GM11168 (cell line): Measurements from ENCODE around the gene MED12L.
"Not testable (repeated sequence)": the region's sequence is repeated elsewhere in the genome, so short reads cannot be mapped to it uniquely, and the experiment has no call there.

Experiments
- in situ Hi-C: fragments of 300-500 bp; cut with MboI; formaldehyde crosslinking; loops from one replicate; pipeline ENCODE4 v1.12.0; 2022; ENCODE audit warnings: low sequenced_read_pairs; ENCODE audit not compliant: unreplicated experiment

The MED12L gene

DNA sequence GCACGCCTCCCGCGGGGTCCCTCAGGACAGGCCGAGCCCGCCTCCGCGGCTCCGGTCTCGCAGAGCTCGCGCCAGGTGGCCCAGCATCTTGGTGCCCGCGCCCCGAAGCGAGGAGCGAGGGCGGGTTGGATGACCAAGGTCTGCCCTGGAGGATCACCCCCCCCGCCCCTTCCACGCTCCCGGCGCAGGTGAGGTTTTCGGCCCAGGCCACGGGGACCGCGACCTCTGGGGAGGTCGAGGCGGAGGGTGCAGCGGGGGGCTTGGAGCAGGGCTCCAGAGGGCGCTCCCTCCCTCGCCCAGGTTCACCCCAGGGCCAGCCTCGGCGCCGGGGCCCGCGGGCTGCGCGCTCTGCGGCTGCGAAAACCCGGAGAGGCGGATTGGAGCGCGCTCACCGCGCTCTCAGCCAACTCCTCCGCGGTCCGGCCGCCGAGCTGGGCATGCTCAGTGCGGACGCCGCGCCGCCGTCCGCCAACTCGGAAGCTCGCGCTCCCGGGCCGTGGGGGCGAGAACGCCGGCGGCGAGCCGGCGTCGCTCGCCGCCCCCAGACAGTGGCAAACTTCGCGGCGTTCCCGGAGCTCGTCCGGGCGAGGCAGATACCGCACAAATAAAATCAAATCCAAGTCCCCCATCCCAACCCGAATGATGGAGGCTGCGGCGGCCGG lies at the start of gene MED12L:
TSS of gene MED12L (plus strand) at position 438 of the 662 bp plus-strand sequence. CDS start 1,263 bp downstream, outside the sequence.
- in situ Hi-C loops = no loop called here

- in situ Hi-C loops = no loop called here
Observed at GRCh38 chr3:151037746-151038477, 47.6 kb upstream of the MED12L start.

DNA sequence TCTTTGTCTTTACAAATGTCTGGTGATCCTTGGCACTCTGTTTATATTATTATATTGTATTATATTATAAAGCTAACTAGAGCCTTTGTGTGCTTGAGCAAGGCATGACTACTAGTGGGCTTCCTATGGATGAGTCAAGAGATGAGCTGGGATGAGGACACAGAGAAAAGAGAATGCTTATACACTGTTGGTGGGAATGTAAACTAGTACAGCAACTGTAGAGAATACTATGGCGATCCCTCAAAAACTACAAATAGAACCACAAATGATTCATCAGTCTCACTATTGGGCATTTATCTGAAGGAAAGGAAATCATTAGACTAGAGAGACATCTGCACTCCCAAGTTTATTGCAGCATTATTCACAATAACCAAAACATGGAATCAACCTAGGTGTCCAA lies 40.8 kb upstream of the MED12L start:
- in situ Hi-C loops = no loop called here

GRCh38 chr3:151047636-151048035 lies 37.8 kb upstream of the MED12L start:
- in situ Hi-C loops = no loop called here

DNA sequence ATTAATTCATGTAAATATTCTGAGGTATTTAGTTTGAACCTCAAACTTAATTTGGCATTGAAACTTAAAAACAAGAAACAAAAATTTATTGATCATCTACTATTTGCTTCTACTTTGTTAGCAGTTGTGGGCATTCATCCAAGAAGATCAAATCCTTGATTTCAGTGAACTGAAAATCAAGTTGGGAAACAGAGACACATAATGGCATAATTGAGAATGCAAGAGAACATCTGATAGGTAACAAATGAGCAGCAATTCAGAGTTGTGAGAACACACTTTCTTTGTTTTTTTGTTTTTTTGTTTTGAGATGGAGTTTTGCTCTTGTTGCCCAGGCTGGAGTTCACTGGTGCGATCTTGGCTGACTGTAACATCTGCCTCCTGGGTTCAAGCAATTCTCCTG lies 33.9 kb upstream of the MED12L start:
- in situ Hi-C loops = no loop called here

DNA sequence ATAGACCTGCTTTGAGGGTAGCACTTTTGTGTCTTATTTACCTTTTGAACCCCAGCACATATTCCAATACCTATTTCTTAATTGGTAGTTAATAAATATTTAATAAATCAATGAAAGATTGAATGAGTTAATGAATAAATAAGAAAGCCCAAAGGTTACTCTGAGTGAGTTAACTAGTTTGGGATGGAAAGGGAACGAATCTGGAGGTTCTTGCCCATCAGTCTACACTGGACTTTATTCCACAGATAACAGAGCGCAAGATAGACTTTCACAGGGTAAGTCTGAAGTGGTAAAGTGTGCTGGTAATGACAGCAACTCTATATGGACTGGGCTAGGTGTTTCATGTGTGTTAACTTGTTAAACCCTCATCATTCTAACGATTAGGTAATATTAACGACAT lies 33.1 kb upstream of the MED12L start:
- in situ Hi-C loops = no loop called here

- in situ Hi-C loops = no loop called here
Observed at GRCh38 chr3:151052756-151053155, 32.7 kb upstream of the MED12L start.

GRCh38 chr3:151058740-151059139 lies 26.7 kb upstream of the MED12L start:
- in situ Hi-C loops = no loop called here

DNA sequence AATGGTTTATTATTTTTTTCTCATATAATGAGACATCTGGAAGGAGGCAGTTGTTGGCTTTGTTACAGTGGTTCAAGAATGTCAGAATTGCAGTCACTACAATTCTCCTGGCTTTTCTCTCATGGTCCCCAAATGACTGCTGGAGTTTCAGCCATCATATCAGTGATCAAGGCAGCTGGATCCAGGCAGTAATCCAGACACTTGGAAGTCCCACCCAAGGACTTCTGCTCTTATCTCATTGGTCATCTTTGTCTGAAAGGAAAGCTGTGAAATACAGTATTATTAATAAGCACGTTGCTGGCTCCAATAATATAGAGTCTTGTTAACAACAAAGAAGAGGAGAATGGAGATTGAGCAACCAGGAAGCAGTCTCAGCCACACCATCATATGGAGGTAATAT lies 22.9 kb upstream of the MED12L start:
- in situ Hi-C loops = no loop called here

- in situ Hi-C loops = no loop called here
Observed at GRCh38 chr3:151067158-151067557, 18.3 kb upstream of the MED12L start.

DNA sequence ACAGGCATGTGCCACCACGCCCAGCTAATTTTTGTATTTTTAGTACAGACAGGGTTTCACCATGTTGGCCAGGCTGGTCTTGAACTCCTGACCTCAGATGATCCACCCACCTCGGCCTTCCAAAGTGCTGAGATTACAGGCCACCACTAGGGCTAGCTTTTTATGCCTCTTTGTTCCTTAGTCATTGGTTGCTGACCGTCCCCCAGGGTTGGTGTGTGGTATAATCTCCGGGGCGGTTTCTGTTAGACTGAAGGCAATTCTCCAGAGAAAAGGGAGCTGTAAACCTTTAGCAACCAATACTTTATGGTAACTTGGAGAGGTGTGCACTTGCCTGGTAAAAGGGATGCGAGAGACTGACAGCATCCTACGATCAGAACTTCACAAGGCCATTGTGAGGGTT lies 12.6 kb upstream of the MED12L start:
- in situ Hi-C loops = not testable (repeated sequence)

GRCh38 chr3:151074256-151074655 lies 11.2 kb upstream of the MED12L start:
- in situ Hi-C loops = no loop called here

GRCh38 chr3:151075869-151076562 lies 9.4 kb upstream of the MED12L start:
- in situ Hi-C loops = no loop called here

GRCh38 chr3:151076626-151077025 lies 8.8 kb upstream of the MED12L start:
- in situ Hi-C loops = no loop called here

DNA sequence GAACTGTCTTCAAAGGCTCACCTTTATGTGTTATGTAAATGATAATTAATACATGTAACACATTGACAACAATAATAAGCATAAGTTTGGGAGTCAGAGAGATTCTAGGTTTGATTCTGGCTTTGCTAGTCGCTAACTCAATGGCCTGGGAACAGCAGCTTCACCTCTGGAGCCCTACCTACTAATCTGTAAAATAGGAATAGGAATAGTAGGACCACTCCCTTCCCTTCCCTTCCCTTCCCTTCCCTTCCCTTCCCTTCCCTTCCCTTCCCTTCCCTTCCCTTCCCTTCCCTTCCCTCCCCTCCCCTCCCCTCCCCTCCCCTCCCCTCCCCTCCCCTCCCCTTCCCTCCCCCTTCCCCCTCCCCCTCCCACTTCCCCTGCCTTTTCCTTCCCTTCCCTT lies 4.4 kb upstream of the MED12L start:
- in situ Hi-C loops = not testable (repeated sequence)

DNA sequence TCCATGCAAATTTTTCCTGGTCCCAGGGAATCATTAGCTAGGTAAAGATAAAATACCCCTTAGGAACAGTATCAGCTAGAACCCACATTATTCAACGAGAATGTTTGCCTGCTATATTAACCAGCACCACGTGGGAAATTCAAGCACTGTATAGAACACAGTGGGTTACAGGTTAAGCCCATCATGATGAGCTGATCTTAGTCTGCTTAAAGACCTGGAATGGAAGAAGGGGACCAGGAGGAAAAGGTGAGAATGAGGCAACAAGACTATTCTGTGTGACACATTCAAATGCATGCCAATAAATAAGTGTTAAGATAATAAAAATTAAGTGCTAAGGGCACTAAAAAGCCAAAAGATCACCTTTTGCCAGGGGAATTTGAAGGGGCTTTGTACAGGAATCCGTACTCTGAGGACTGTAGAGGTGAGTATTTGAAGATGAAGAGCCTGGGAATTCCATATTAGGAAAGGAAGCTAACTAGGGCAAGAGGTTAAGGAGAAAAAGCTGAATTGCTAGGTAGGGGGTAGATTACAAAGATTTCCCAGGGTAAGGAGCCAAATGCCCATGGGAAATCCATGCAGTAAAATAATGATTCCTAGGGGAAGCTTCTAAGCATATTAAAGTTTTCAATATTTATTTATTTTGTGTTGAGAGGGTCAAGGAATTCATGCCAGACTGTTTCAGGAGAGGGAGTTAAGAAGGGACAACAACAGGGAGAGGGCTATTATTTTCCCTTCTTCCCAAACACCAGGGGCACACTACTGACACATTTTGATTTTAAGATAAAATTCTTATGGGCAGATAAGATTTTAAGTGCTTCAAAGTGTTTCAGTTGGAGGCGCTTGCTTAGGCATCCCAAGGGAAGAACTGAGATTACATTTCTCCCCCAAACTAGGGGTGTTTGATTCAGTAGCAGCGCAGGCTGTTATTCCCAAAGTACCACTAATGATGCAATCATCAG lies 2.3 kb upstream of the MED12L start:
- in situ Hi-C loops = no loop called here

DNA sequence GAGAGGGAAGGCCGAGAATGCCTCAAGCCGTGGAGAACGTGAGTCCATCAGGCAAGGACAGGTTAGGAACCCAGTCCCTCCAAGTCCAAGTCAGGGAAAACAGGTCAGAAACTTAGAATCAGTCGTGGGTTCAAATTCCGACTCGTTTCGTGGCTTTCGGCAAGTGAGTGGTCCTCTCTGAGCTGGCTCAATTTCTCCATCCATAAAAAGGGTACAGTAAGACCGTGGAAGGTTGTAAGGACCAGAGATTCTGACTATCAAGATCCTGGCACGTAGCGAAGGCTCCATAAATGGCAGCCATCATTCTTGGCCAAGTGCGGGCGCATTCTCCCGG lies 604 bp upstream of the MED12L start:
- in situ Hi-C loops = no loop called here

GRCh38 chr3:151085889-151086483 lies 522 bp downstream of the MED12L start:
- in situ Hi-C loops = no loop called here

DNA sequence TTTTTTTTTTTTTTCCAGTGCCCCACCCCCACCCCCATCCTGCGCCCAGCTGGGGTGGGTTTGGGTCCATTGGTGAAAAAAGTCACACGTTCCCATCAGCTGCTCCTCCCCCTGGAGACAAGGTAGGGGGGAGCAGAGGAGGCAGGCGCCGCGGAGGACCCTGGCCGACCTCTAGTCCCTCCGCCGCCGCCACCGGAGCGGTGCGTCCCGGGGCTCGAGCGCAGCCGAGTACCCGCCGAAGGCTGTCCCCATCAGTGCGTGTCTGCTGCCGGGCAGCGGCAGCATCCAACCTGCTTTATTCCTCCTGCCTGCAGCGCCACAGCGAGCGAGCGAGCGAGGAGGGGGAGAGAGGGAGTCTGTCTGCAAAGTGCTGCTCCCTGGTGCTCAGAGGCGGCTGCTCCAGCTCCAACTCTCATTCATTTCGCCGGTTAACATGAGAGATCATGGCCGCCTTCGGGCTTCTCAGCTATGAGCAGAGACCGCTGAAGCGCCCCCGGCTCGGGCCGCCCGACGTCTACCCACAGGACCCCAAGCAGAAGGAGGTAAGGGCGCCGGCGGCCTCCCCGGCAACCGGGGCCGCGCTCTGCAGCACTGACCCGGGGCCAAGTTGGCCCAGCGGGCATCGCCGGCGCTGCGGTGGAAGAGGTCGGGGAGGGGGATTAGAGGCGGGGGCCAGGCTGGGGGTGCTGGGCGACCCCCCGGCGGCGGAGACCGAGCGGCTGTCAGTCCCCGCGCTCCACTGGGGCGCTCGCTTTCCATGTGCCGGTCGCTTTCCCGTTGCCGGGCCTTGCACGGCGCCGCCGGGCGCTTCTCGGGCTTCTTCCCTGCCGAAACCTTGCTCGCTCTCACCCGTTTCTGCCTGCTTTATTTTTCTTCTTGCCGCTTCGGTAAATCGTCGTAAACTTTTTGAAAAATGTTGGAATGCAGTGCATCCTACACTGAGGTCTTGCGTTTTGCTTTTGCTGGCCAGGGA lies 1.3 kb downstream of the MED12L start:
- in situ Hi-C loops = no loop called here
